ENCODE results near the gene MLX. TPM values are rescaled to one million over a fixed set of nuclear protein-coding genes. Genes with fewer than 3 reads are reported as not detected.

MLX gene
- total RNA-seq = 100 to 1,000 TPM in 1 of 5 donors, 10 to 100 TPM in 4; 39.7 to 101 (median 62.5) TPM
- polyA plus RNA-seq = 10 to 100 TPM; 39.1 to 83.4 (median 55.5) TPM
- long read RNA-seq, donor 1, transcript MLX-203 (8 exons, 2,428 nt) = major isoform, 6 of 6 reads
- long read RNA-seq, donor 1, partial matches to known transcripts = 0 of 6 reads
- long read RNA-seq, donor 1, other reads (novel, unspliced or antisense) = 0 of 6 reads
- long read RNA-seq, donor 2, partial matches to known transcripts = 0 of 4 reads
- long read RNA-seq, donor 2, other reads (novel, unspliced or antisense) = 0 of 4 reads
- long read RNA-seq, donor 3, transcript MLX-203 (8 exons, 2,428 nt) = major isoform, 5 of 7 reads
- long read RNA-seq, donor 3, partial matches to known transcripts = 0 of 7 reads
- long read RNA-seq, donor 3, other reads (novel, unspliced or antisense) = 0 of 7 reads
- long read RNA-seq, donor 4 = 0 reads
- long read RNA-seq, donor 5, transcript MLX-203 (8 exons, 2,428 nt) = major isoform, 12 of 14 reads
- long read RNA-seq, donor 5, partial matches to known transcripts = 0 of 14 reads
- long read RNA-seq, donor 5, other reads (novel, unspliced or antisense) = 0 of 14 reads
- long read RNA-seq, donor 6, transcript MLX-203 (8 exons, 2,428 nt) = major isoform, 23 of 42 reads
- long read RNA-seq, donor 6, partial matches to known transcripts = 12 of 42 reads
- long read RNA-seq, donor 6, other reads (novel, unspliced or antisense) = 0 of 42 reads
- long read RNA-seq, donor 7, transcript MLX-203 (8 exons, 2,428 nt) = major isoform, 15 of 19 reads
- long read RNA-seq, donor 7, partial matches to known transcripts = 0 of 19 reads
- long read RNA-seq, donor 7, other reads (novel, unspliced or antisense) = 0 of 19 reads
- long read RNA-seq, donor 8, transcript MLX-203 (8 exons, 2,428 nt) = major isoform, 12 of 37 reads
- long read RNA-seq, donor 8, partial matches to known transcripts = 20 of 37 reads
- long read RNA-seq, donor 8, other reads (novel, unspliced or antisense) = 0 of 37 reads
- long read RNA-seq, donor 9, transcript MLX-203 (8 exons, 2,428 nt) = major isoform, 5 of 10 reads
- long read RNA-seq, donor 9, partial matches to known transcripts = 0 of 10 reads
- long read RNA-seq, donor 9, other reads (novel, unspliced or antisense) = 0 of 10 reads
- long read RNA-seq, donor 10, partial matches to known transcripts = 0 of 3 reads
- long read RNA-seq, donor 10, other reads (novel, unspliced or antisense) = 0 of 3 reads

- H3K27ac ChIP-seq = peak within 1 kb of the TSS; percentile 89 to 99 (median 97)
- H3K4me3 ChIP-seq = peak within 1 kb of the TSS; percentile 73 to 94 (median 89)
- peaks cover 53 to 66% (median 61%) of the 10 kb centered on the region in 4 donors for H3K36me3 ChIP-seq
Observed at GRCh38 chr17:42566883-42567573, at the start of gene MLX. Gene MLX, plus strand, starts transcription at chr17:42567100. Its CDS starts 25 bp downstream, at chr17:42567125.

GRCh38 chr17:42517516-42517915, 49.4 kb upstream of the MLX start:
- no peak overlapping the region for H3K4me3 ChIP-seq
- TF ChIP-seq EP300 (IDR thresholded peaks at IDR 0.05) (no peak), POLR2AphosphoS5 (IDR thresholded peaks at IDR 0.05) (peak in 2 of 3 donors; percentile 42 to 56), CTCF (IDR thresholded peaks at IDR 0.05) (peak in 5 of 7 experiments; percentile 91 to 95 (median 93)), POLR2A (IDR thresholded peaks at IDR 0.05) (no peak)
- no peaks in the 10 kb centered on the region for H3K27me3 ChIP-seq
- peak overlapping the region; percentile 42 to 93 (median 91) for H3K27ac ChIP-seq
- 9 to 13% (median 10%) methylated on average over 9 of the region's 9 CpGs for WGBS, 5 donors
- H3K9me3 ChIP-seq = no peaks in the 10 kb centered on the region
- intact Hi-C loops (cut with DNase I; ENCODE audit: low total_unique reads) = loop anchor here (10.0 kb wide), 1 partner anchor 193 kb away; no protein-coding TSS in a partner anchor
- peaks cover 72 to 87% (median 82%) of the 10 kb centered on the region in 4 donors for H3K4me1 ChIP-seq
- DNase-seq = peak; percentile 87 to 90
- peaks cover 17 to 51% (median 36%) of the 10 kb centered on the region in 4 donors for H3K36me3 ChIP-seq

More at GRCh38 chr17:42566883-42567573, at the start of gene MLX:
- Histone ChIP-seq H3K4me1 (peaks cover 52 to 87% (median 86%) of the 10 kb centered on the region in 4 donors), H3K9me3 (no peaks in the 10 kb centered on the region), H3K27me3 (no peaks in the 10 kb centered on the region)
- WGBS, 5 donors = 0% methylated on average over 39 to 72 of the region's 72 CpGs
- intact Hi-C loops (cut with DNase I; ENCODE audit: low total_unique reads) = no loop called here
- peak; percentile 67 to 92 (median 82) for TF ChIP-seq POLR2AphosphoS5 (IDR thresholded peaks at IDR 0.05)
- no peak for TF ChIP-seq CTCF (IDR thresholded peaks at IDR 0.05)
- TF ChIP-seq EP300 (IDR thresholded peaks at IDR 0.05) = no peak
- peak in 1 of 4 donors; percentile 25 for TF ChIP-seq POLR2A (IDR thresholded peaks at IDR 0.05)
- peak; percentile 97 to 98 for DNase-seq

GRCh38 chr17:42518046-42518754, 48.7 kb upstream of the MLX start:
- peaks cover 17 to 57% (median 37%) of the 10 kb centered on the region in 4 donors for H3K36me3 ChIP-seq
- TF ChIP-seq POLR2AphosphoS5 (IDR thresholded peaks at IDR 0.05) = peak; percentile 68 to 95 (median 86)
- no peak for TF ChIP-seq EP300 (IDR thresholded peaks at IDR 0.05)
- H3K4me3 ChIP-seq = no peak overlapping the region
- no peaks in the 10 kb centered on the region for H3K9me3 ChIP-seq
- intact Hi-C loops (cut with DNase I; ENCODE audit: low total_unique reads) = loop anchor here (10.0 kb wide), 1 partner anchor 193 kb away; no protein-coding TSS in a partner anchor
- peak; percentile 79 to 91 for DNase-seq
- WGBS, 5 donors = 23 to 36% (median 31%) methylated on average over 9 of the region's 9 CpGs
- H3K27me3 ChIP-seq = no peaks in the 10 kb centered on the region
- H3K4me1 ChIP-seq = peaks cover 71 to 87% (median 83%) of the 10 kb centered on the region in 4 donors
- H3K27ac ChIP-seq = peak overlapping the region; percentile 80 to 93 (median 91)
